Ureter (tissue), 1 donor: Measurements from ENCODE around the gene GATA2. TPM values are rescaled to one million over a fixed set of nuclear protein-coding genes. Genes with fewer than 3 reads are reported as not detected.

Experiments used
- DNase-seq: peaks from one replicate; pipeline ENCODE4 v3.0.0-alpha.2; 2020; ENCODE audit warnings: low spot score
- total RNA-seq: library from RNA; stranded (reverse); gene quantifications from one replicate; pipeline ENCODE4 v1.2.4, GENCODE V29; 2023
- donor health status: DM: yes; HTN: yes; CAD: no.

GATA2 gene
- total RNA-seq, 1 donor from 2014 or later, result 57.8 TPM

- no peak for DNase-seq
These were observed 19.3 kb downstream of the GATA2 start for GRCh38 chr3:128473737-128474136.

- no peak for DNase-seq
These were observed 19.9 kb downstream of the GATA2 start for GRCh38 chr3:128473180-128473519.

- no peak for DNase-seq
These were observed 20.4 kb downstream of the GATA2 start for GRCh38 chr3:128472449-128473179.

- DNase-seq, result no peak
These were observed 21.3 kb downstream of the GATA2 start for GRCh38 chr3:128471720-128472119.

GRCh38 chr3:128471110-128471509, 21.9 kb downstream of the GATA2 start:
- DNase-seq, result no peak

- no peak for DNase-seq
These were observed 22.7 kb downstream of the GATA2 start for GRCh38 chr3:128470134-128470899.

- DNase-seq, result no peak
These were observed 23.4 kb downstream of the GATA2 start for GRCh38 chr3:128469556-128469955.

GRCh38 chr3:128468791-128469527, 24.0 kb downstream of the GATA2 start:
- DNase-seq, result no peak

- no peak for DNase-seq
These were observed 24.7 kb downstream of the GATA2 start for GRCh38 chr3:128468285-128468790.

GRCh38 chr3:128466840-128467541, 26.0 kb downstream of the GATA2 start, which contains the start of gene DNAJB8:
TSS of gene DNAJB8 (minus strand) at chr3:128466890. CDS start at chr3:128463245, 3,645 bp downstream.
- DNase-seq, result no peak

- no peak for DNase-seq
These were observed 28.3 kb downstream of the GATA2 start for GRCh38 chr3:128464702-128465101.

GRCh38 chr3:128464188-128464587, 28.8 kb downstream of the GATA2 start:
- no peak for DNase-seq

GRCh38 chr3:128463771-128464170, 29.2 kb downstream of the GATA2 start:
- no peak for DNase-seq

- DNase-seq, result no peak
These were observed 29.6 kb downstream of the GATA2 start for GRCh38 chr3:128463354-128463753.

- no peak for DNase-seq
These were observed 30.1 kb downstream of the GATA2 start for GRCh38 chr3:128462931-128463330.

GRCh38 chr3:128462341-128462910, 30.6 kb downstream of the GATA2 start:
- no peak for DNase-seq

- no peak for DNase-seq
These were observed 31.3 kb downstream of the GATA2 start for GRCh38 chr3:128461731-128462130.

GRCh38 chr3:128459461-128459820, 33.6 kb downstream of the GATA2 start:
- DNase-seq, result no peak

- DNase-seq, result no peak
These were observed 34.1 kb downstream of the GATA2 start for GRCh38 chr3:128458746-128459460.

- no peak for DNase-seq
These were observed 35.1 kb downstream of the GATA2 start for GRCh38 chr3:128457937-128458336.
